ENCODE measurements around the gene MCRIP2. TPM values are rescaled to one million over a fixed set of nuclear protein-coding genes. Genes with fewer than 3 reads are reported as not detected.

MCRIP2 gene
- total and polyA plus RNA-seq, 9 of the 15 experiments (the other 6 are each of a cell fraction or from before 2014, with no cell fraction given) = 0.80 to 120 (median 35.2) TPM

GRCh38 chr16:622920-623280 is 18.7 kb upstream of the MCRIP2 start (continued):
- TF ChIP-seq LEF1 (IDR thresholded peaks at IDR 0.05) = no peak

DNA sequence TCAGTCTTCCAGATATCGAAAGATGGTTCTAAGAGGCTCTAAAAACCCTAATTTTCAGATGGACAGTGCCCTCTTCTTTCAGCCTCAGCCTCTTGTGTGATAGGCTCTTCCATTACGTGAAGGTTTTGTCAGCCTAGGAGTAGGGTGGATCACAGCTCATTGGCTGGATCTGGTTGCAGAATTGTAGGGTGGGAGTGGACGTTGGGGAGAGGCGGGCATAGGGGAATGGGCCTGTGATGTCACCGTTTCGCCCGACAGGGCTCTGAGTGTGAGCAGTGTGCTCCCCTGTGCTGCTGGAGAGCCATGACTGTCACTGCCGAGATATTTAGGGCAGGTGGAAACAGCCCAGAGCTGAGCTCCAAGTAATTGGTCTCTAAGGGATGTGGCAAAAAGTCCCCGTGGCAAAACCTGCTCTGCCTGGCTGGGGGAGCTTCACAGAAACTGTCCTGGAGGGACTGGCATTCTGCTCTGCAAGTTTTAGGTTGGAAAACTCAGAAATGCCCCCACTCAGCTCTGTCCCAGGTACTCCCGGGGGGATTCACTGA is 17.0 kb upstream of the MCRIP2 start:
- Histone ChIP-seq H3K36me3 (ENCODE audit: control insufficient read depth, insufficient read depth, low read length) (peaks cover 23% of the 10 kb centered on the region; the same call in 2 of the 3 replicates), H3K9me1 (ENCODE audit: control insufficient read depth, insufficient read depth, low read length) (no peaks in the 10 kb centered on the region), H3K9ac (ENCODE audit: insufficient read depth in 1 of 2, low read depth in 2 of 2, low read length in 2 of 2) (peak overlapping the region in 1 of 2 experiments; percentile 70; a peak in 2 of 4 replicates), H3K4me3 (no peak overlapping the region), H3K27me3 (ENCODE audit: control insufficient read depth in 2 of 2, insufficient read depth in 2 of 2, low read length in 2 of 2) (no peaks in the 10 kb centered on the region), H3K9me3 (replicated peaks; ENCODE audit: control insufficient read depth, insufficient read depth, low read depth, low read length) (no peaks in the 10 kb centered on the region), H3K4me1 (replicated peaks in 1 of 2; ENCODE audit: control insufficient read depth in 2 of 2, insufficient read depth in 2 of 2, low read length in 2 of 2) (peaks cover 24 to 89% of the 10 kb centered on the region in 2 experiments), H3K79me2 (ENCODE audit: control insufficient read depth, insufficient read depth, low read length) (peaks cover 17% of the 10 kb centered on the region; the same call in 2 of the 3 replicates), H2AFZ (ENCODE audit: low read depth, low read length) (no peak overlapping the region), H4K20me1 (replicated peaks; ENCODE audit: control insufficient read depth, insufficient read depth, low read length) (no peaks in the 10 kb centered on the region), H3K4me2 (ENCODE audit: insufficient read depth, low read length) (no peak overlapping the region), H3K27ac (ENCODE audit: extremely low read depth, low read depth, low read length) (peak overlapping the region; percentile 15; the same call in 1 of the 3 replicates)
- no TSS peak for BruUV-seq (replicated peaks)
- POLR2A ChIA-PET = interaction anchor here (0.6 to 2.1 kb wide), 4 partner anchors 12 to 39 kb away, joined by 3 to 8 read pairs (median 4); partner anchors contain the start of gene METTL26
- CTCF ChIA-PET (ENCODE audit: low intra/inter-chr PET ratio) = no interaction called here
- no peak for DNase-seq (ENCODE audit: extremely low read depth in 1 of 4, low spot score in 3 of 4)
- no peak for ATAC-seq
- WGBS (ENCODE audit: insufficient coverage, low coverage, missing lambda C conversion rate) = 74% methylated on average over 10 of the region's 10 CpGs
- in situ Hi-C loops (cut with MboI) = no loop called here
- no peak for FAIRE-seq
- intact Hi-C loops (cut with micrococcal nuclease) = no loop called here
- TF ChIP-seq, protein P1, sequence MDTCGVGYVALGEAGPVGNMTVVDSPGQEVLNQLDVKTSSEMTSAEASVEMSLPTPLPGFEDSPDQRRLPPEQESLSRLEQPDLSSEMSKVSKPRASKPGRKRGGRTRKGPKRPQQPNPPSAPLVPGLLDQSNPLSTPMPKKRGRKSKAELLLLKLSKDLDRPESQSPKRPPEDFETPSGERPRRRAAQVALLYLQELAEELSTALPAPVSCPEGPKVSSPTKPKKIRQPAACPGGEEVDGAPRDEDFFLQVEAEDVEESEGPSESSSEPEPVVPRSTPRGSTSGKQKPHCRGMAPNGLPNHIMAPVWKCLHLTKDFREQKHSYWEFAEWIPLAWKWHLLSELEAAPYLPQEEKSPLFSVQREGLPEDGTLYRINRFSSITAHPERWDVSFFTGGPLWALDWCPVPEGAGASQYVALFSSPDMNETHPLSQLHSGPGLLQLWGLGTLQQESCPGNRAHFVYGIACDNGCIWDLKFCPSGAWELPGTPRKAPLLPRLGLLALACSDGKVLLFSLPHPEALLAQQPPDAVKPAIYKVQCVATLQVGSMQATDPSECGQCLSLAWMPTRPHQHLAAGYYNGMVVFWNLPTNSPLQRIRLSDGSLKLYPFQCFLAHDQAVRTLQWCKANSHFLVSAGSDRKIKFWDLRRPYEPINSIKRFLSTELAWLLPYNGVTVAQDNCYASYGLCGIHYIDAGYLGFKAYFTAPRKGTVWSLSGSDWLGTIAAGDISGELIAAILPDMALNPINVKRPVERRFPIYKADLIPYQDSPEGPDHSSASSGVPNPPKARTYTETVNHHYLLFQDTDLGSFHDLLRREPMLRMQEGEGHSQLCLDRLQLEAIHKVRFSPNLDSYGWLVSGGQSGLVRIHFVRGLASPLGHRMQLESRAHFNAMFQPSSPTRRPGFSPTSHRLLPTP (IDR thresholded peaks at IDR 0.05; ENCODE audit: borderline replicate concordance, extremely low read depth, insufficient read length) = no peak
- no peak for TF ChIP-seq NFYB (IDR thresholded peaks at IDR 0.05; ENCODE audit: extremely low read depth, insufficient read length)
- TF ChIP-seq THAP7 (CRISPR knock-in tag; IDR thresholded peaks at IDR 0.05) = no peak
- no peak for TF ChIP-seq ZBED1 (IDR thresholded peaks at IDR 0.05)
- no peak for TF ChIP-seq TAF7 (tag; IDR thresholded peaks at IDR 0.05)
- TF ChIP-seq POLR2B (IDR thresholded peaks at IDR 0.05; ENCODE audit: low read depth, partially characterized antibody) = no peak
- TF ChIP-seq, protein P2, sequence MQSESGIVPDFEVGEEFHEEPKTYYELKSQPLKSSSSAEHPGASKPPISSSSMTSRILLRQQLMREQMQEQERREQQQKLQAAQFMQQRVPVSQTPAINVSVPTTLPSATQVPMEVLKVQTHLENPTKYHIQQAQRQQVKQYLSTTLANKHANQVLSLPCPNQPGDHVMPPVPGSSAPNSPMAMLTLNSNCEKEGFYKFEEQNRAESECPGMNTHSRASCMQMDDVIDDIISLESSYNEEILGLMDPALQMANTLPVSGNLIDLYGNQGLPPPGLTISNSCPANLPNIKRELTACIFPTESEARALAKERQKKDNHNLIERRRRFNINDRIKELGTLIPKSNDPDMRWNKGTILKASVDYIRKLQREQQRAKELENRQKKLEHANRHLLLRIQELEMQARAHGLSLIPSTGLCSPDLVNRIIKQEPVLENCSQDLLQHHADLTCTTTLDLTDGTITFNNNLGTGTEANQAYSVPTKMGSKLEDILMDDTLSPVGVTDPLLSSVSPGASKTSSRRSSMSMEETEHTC (IDR thresholded peaks at IDR 0.05) = no peak
- TF ChIP-seq SIN3B (IDR thresholded peaks at IDR 0.05; ENCODE audit: low read depth) = no peak
- TF ChIP-seq ILK (tag; IDR thresholded peaks at IDR 0.05; ENCODE audit: borderline replicate concordance, low read depth) = no peak
- no peak for TF ChIP-seq HNRNPL (IDR thresholded peaks at IDR 0.05; ENCODE audit: low read depth, low read length)
- TF ChIP-seq, protein P3, sequence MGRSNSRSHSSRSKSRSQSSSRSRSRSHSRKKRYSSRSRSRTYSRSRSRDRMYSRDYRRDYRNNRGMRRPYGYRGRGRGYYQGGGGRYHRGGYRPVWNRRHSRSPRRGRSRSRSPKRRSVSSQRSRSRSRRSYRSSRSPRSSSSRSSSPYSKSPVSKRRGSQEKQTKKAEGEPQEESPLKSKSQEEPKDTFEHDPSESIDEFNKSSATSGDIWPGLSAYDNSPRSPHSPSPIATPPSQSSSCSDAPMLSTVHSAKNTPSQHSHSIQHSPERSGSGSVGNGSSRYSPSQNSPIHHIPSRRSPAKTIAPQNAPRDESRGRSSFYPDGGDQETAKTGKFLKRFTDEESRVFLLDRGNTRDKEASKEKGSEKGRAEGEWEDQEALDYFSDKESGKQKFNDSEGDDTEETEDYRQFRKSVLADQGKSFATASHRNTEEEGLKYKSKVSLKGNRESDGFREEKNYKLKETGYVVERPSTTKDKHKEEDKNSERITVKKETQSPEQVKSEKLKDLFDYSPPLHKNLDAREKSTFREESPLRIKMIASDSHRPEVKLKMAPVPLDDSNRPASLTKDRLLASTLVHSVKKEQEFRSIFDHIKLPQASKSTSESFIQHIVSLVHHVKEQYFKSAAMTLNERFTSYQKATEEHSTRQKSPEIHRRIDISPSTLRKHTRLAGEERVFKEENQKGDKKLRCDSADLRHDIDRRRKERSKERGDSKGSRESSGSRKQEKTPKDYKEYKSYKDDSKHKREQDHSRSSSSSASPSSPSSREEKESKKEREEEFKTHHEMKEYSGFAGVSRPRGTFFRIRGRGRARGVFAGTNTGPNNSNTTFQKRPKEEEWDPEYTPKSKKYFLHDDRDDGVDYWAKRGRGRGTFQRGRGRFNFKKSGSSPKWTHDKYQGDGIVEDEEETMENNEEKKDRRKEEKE (IDR thresholded peaks at IDR 0.05; ENCODE audit: borderline replicate concordance in 1 of 2, control insufficient read depth in 1 of 2, low read depth in 2 of 2, low read length in 1 of 2) = no peak
